Endothelial cell of umbilical vein (primary cell): ENCODE data around the gene HIRA.

Experiments
- POLR2A ChIP-seq: IDR thresholded peaks from 2 replicates; pipeline ENCODE4 v1.6.1; 2012; ENCODE audit warnings: low read depth, mild to moderate bottlenecking, control low read depth, low read length
- TF ChIP-seq, protein P1 (sequence below), 2 donors: IDR thresholded peaks; 1 replicate in 1 of 2; 2 replicates in 1 of 2; pipeline ENCODE4 v1.5.1; 2011; ENCODE audit warnings: low read length in 2 of 2, mild to moderate bottlenecking in 2 of 2, moderate library complexity in 2 of 2, control low read depth in 1 of 2, inconsistent platforms in 1 of 2, low read depth in 1 of 2; ENCODE audit not compliant: insufficient read depth in 1 of 2; ENCODE audit errors: extremely low read depth in 1 of 2

- TF ChIP-seq POLR2A = no peak
- TF ChIP-seq, protein P1, sequence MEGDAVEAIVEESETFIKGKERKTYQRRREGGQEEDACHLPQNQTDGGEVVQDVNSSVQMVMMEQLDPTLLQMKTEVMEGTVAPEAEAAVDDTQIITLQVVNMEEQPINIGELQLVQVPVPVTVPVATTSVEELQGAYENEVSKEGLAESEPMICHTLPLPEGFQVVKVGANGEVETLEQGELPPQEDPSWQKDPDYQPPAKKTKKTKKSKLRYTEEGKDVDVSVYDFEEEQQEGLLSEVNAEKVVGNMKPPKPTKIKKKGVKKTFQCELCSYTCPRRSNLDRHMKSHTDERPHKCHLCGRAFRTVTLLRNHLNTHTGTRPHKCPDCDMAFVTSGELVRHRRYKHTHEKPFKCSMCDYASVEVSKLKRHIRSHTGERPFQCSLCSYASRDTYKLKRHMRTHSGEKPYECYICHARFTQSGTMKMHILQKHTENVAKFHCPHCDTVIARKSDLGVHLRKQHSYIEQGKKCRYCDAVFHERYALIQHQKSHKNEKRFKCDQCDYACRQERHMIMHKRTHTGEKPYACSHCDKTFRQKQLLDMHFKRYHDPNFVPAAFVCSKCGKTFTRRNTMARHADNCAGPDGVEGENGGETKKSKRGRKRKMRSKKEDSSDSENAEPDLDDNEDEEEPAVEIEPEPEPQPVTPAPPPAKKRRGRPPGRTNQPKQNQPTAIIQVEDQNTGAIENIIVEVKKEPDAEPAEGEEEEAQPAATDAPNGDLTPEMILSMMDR (IDR thresholded peaks at IDR 0.05; ENCODE audit: extremely low read depth in 1 of 2, insufficient read depth in 1 of 2, low read depth in 1 of 2, low read length in 2 of 2) = no peak
Observed at GRCh38 chr22:19480789-19481188, 49.3 kb upstream of the HIRA start.
